T-cell (primary cell): Measurements from ENCODE around the gene IL21. TPM values are rescaled to one million over a fixed set of nuclear protein-coding genes. Genes with fewer than 3 reads are reported as not detected.
A peak's percentile ranks its signal among the peaks of the same experiment; 100 is the strongest.

Experiments used
- ATAC-seq, 4 experiments: fragments of 200-7000 bp in 3 of 4; fragments of 150-1000 bp in 1 of 4; cut with Tn5 transposase; replicated peaks in 1 of 4; 1 replicate in 3 of 4; 2 replicates in 1 of 4; pipeline ENCODE4 v1.10.0; 2021; ENCODE audit warnings: moderate library complexity in 3 of 4, mild to moderate bottlenecking in 2 of 4, moderate number of reproducible peaks in 1 of 4
- CTCF ChIA-PET, 2 donors: fragments of 300-600 bp; sonication (Branson Sonifier 250); formaldehyde crosslinking; loops; one replicate each; lab custom pipeline; 2022; ENCODE audit warnings: antibody characterized with exemption in 2 of 2; lab: Charles Lee
- POLR2A ChIA-PET, 2 donors: fragments of 300-600 bp; sonication (Branson Sonifier 250); formaldehyde crosslinking; loops; one replicate each; lab custom pipeline; 2022; ENCODE audit warnings: antibody characterized with exemption in 2 of 2; lab: Charles Lee
- DNase-seq, 35 experiments: peaks; one replicate each; pipeline versions ENCODE4 v3.0.0 to v3.0.0-alpha.2; 2013 to 2023
- H3K27ac ChIP-seq: one replicate; pipeline ENCODE4 v1.5.1; 2013; ENCODE audit warnings: low read length
- H3K27me3 ChIP-seq, 2 experiments: replicated peaks in 1 of 2; 1 replicate in 1 of 2; 2 replicates in 1 of 2; pipeline versions ENCODE4 v1.6.1 to v1.7.0; 2013; ENCODE audit warnings: low read length in 1 of 2, mixed read lengths in 1 of 2; ENCODE audit not compliant: control insufficient read depth in 2 of 2, insufficient read depth in 2 of 2; ENCODE audit errors: extremely low read depth in 1 of 2
- H3K36me3 ChIP-seq, 2 donors: 1 replicate in 1 of 2; 2 replicates in 1 of 2; pipeline versions ENCODE4 v1.6.1 to v1.7.0; 2013; ENCODE audit warnings: low read length in 1 of 2; ENCODE audit not compliant: control insufficient read depth in 2 of 2, insufficient read depth in 1 of 2; ENCODE audit errors: extremely low read depth in 1 of 2
- H3K4me1 ChIP-seq, 2 experiments: 1 replicate in 1 of 2; 2 replicates in 1 of 2; pipeline versions ENCODE4 v1.6.1 to v1.7.0; 2013; ENCODE audit warnings: low read length in 2 of 2, mixed read lengths in 1 of 2; ENCODE audit not compliant: insufficient read depth in 2 of 2, control insufficient read depth in 1 of 2; ENCODE audit errors: extremely low read depth in 1 of 2
- H3K4me3 ChIP-seq, 2 donors: 1 replicate in 1 of 2; 2 replicates in 1 of 2; pipeline versions ENCODE4 v1.5.1 to v1.7.0; 2013; ENCODE audit warnings: mild to moderate bottlenecking in 2 of 2, low read length in 1 of 2, moderate library complexity in 1 of 2; ENCODE audit not compliant: control insufficient read depth in 1 of 2; ENCODE audit errors: extremely low read depth in 1 of 2
- H3K9me3 ChIP-seq: 2 replicates; pipeline ENCODE4 v1.7.0; 2013
- H3K27ac Mint-ChIP-seq, 2 donors: one replicate each; pipeline ENCODE4 v1.8.0; 2020 to 2021; ENCODE audit warnings: mild to moderate bottlenecking in 2 of 2, mixed read lengths in 2 of 2
- H3K27me3 Mint-ChIP-seq, 2 donors: one replicate each; pipeline ENCODE4 v1.8.0; 2021 to 2022; ENCODE audit warnings: mixed read lengths in 2 of 2
- H3K36me3 Mint-ChIP-seq: one replicate; pipeline ENCODE4 v1.8.0; 2021; ENCODE audit warnings: mixed read lengths
- H3K4me1 Mint-ChIP-seq, 3 donors: one replicate each; pipeline ENCODE4 v1.8.0; 2020 to 2022; ENCODE audit warnings: mixed read lengths in 3 of 3, mild to moderate bottlenecking in 1 of 3
- H3K4me3 Mint-ChIP-seq, 3 donors: one replicate each; pipeline ENCODE4 v1.8.0; 2020 to 2022; ENCODE audit warnings: mild to moderate bottlenecking in 3 of 3, mixed read lengths in 3 of 3, moderate library complexity in 3 of 3
- H3K9me3 Mint-ChIP-seq, 3 donors: one replicate each; pipeline ENCODE4 v1.8.0; 2020 to 2022; ENCODE audit warnings: mixed read lengths in 3 of 3
- WGBS: methylation state at CpG from one replicate; pipeline ENCODE4 v1.1.5; 2013; ENCODE audit warnings: missing lambda C conversion rate; ENCODE audit not compliant: insufficient coverage; 5-methylcytosine and 5-hydroxymethylcytosine counted together
- total RNA-seq, 35 experiments: library from RNA in 6 of 35; stranded (reverse) in 6 of 35; fragments of 120-200 nt in 1 of 35; gene quantifications; one replicate each; pipeline versions ENCODE4 v1.2.1 to v1.2.4 and lab custom pipeline; 2013 to 2026

The IL21 gene
- total RNA-seq, 5 donors from 2014 or later (not counting 1 experiment from before 2014, with no cell fraction given) = 0.20 to 0.70 TPM; not detected in 3

DNA sequence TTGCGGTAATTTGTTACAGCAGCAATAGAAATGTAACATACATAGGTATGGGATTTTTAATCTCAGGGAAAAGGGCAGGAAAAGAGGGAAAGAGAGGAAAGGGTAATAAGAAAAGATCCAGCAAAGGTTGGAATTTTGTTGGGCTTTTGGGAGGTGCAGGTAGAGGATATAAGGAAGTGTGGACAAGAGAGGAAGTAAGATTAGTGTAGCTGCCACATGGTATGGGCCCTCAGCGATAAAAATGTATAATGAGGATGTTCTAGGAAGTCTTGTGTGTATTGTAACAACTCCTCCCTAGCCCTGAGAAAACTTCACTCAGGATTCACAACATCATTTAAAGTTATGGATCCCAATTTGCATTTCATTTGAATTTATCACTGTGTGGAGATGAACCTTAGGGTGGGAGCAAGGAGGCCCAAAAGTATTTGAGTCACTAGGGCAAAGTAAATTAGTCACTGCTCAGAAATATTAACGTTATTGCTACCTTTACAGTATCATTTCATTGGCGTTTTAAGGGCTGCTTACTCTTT is 2.8 kb upstream of the IL21 start:
- Mint-ChIP-seq H3K27ac (no peak overlapping the region), H3K27me3 (no peaks in the 10 kb centered on the region), H3K36me3 (no peaks in the 10 kb centered on the region), H3K4me3 (no peak overlapping the region), H3K4me1 (peaks cover 0 to 19% (median 11%) of the 10 kb centered on the region in 3 donors), H3K9me3 (no peaks in the 10 kb centered on the region)
- Histone ChIP-seq H3K36me3 (no peaks in the 10 kb centered on the region), H3K9me3 (no peaks in the 10 kb centered on the region), H3K27me3 (no peaks in the 10 kb centered on the region), H3K4me1 (no peaks in the 10 kb centered on the region), H3K4me3 (no peak overlapping the region), H3K27ac (no peak overlapping the region)
- POLR2A ChIA-PET = no interaction called here
- ATAC-seq (no peak), DNase-seq (no peak)
- 100% methylated on average over 1 of the region's 4 CpGs for WGBS
- CTCF ChIA-PET = no interaction called here

DNA sequence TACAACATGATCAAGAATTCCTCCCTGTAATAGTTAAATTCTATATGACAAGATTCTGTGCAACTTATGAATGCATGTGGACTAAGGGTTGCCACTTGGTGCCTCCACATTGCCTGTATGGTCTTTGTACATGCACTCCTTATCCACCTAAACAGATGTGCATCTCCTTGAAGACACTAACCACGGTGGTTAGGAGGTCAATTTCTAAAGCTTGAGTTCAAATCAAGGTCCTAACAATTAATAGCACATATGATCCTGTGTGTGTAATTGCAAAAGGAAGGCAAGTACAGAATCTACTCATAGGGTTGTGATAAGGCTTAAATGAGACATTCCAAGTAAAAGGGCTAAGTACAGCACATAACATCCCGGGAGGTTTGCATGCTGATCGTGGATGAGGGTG is 1.5 kb upstream of the IL21 start:
- Mint-ChIP-seq H3K27me3 (peaks cover 0 to 3% of the 10 kb centered on the region in 2 donors), H3K9me3 (no peaks in the 10 kb centered on the region), H3K4me1 (peaks cover 5 to 27% (median 18%) of the 10 kb centered on the region in 3 donors), H3K4me3 (no peak overlapping the region), H3K36me3 (no peaks in the 10 kb centered on the region), H3K27ac (no peak overlapping the region)
- H3K9me3 ChIP-seq = no peaks in the 10 kb centered on the region
- H3K4me3 ChIP-seq = no peak overlapping the region
- DNase-seq (no peak), ATAC-seq (no peak)
- peaks cover 0 to 6% of the 10 kb centered on the region in 2 experiments for H3K4me1 ChIP-seq
- ChIA-PET POLR2A (no interaction called here), CTCF (no interaction called here)
- no peaks in the 10 kb centered on the region for H3K36me3 ChIP-seq
- no peaks in the 10 kb centered on the region for H3K27me3 ChIP-seq
- no peak overlapping the region for H3K27ac ChIP-seq
- 73% methylated on average over 2 of the region's 3 CpGs for WGBS

DNA sequence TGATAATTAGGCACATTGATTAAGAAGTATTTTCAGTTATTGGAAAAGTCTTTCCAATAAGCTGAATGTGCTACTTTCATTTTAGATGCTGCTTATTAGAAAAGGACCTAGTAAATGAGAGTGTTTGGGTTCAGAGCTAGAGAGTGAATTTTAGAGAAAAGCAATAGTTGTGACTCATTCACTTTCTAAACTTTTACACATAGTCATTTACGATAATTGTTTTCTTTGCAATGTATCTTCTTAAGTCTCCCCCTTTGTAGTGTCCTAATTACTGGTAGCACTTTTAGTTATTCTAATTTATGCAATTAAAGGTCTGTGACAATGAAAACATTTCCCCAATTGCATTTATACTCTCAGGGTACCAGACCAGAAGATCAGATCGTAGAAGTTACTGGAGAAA is 1.3 kb downstream of the IL21 start:
- Histone ChIP-seq H3K27me3 (no peaks in the 10 kb centered on the region), H3K9me3 (no peaks in the 10 kb centered on the region), H3K4me1 (peaks cover 0 to 7% of the 10 kb centered on the region in 2 experiments), H3K36me3 (no peaks in the 10 kb centered on the region), H3K4me3 (no peak overlapping the region), H3K27ac (no peak overlapping the region)
- ATAC-seq (no peak), DNase-seq (no peak)
- POLR2A ChIA-PET = no interaction called here
- Mint-ChIP-seq H3K4me3 (peak overlapping the region; percentile 29 to 53 (median 40)), H3K4me1 (peaks cover 6 to 38% (median 24%) of the 10 kb centered on the region in 3 donors), H3K27me3 (peaks cover 0 to 4% of the 10 kb centered on the region in 2 donors), H3K27ac (peak overlapping the region; percentile 34 to 61), H3K36me3 (no peaks in the 10 kb centered on the region), H3K9me3 (no peaks in the 10 kb centered on the region)
- WGBS = 40% methylated on average over 1 of the region's 2 CpGs
- CTCF ChIA-PET = interaction anchor here (1.2 to 1.3 kb wide), 2 partner anchors 41 kb away, joined by 3 to 4 read pairs; no protein-coding TSS in a partner anchor

DNA sequence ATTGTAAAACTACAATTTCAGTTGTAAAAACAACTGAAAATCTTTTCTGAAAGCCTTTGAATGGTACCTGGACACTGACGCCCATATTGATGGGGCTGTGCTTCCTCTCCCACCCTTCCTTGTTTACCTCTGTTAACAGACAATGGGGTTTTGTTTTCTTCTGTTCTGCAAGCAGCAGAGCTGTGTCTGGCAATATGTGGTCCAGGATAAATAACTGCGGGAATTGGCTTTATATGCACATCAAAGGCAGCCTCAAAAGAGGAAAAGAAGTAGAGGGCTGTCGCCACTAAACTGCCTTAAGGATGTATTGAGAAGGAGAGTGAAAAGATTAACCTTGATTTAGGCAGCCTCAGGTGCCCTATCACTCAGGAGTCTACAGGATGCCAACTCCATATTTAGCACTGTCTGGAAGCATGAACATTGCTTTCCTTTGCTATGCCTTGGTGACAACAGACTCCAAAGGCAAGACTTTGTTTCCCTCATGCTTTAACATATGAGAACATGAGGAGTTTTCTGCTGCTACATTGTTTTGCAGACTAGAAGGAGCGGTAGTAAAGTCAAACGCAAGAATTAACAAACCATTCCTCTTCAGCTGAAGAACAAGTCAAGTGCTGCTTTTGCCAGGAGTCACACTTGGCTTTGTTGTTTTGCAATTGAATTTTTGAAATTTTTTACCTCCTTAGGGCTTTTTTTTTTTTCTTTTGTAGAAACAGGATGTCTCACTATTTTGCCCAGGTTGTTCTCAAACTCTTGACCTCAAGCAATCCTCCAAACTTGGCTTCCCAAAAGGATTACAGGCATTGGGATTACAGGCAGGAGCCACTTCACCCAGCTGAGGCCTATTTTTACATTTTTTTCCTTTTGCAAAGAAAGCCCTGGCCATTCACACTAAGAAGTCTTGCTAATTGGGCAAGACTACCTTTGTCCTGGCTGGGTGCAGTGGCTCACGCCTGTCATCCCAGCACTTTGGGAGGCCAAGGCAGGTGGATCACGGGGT is 3.0 kb downstream of the IL21 start:
- H3K36me3 ChIP-seq = no peaks in the 10 kb centered on the region
- Mint-ChIP-seq H3K36me3 (no peaks in the 10 kb centered on the region), H3K9me3 (no peaks in the 10 kb centered on the region), H3K4me3 (peak overlapping the region in 1 of 3 donors; percentile 10), H3K27ac (peak overlapping the region; percentile 62 to 68), H3K27me3 (peaks cover 0 to 4% of the 10 kb centered on the region in 2 donors), H3K4me1 (peaks cover 6 to 38% (median 24%) of the 10 kb centered on the region in 3 donors)
- peak overlapping the region; percentile 3 for H3K27ac ChIP-seq
- no peaks in the 10 kb centered on the region for H3K9me3 ChIP-seq
- no peak overlapping the region for H3K4me3 ChIP-seq
- H3K27me3 ChIP-seq = no peaks in the 10 kb centered on the region
- no peak for DNase-seq
- POLR2A ChIA-PET = no interaction called here
- CTCF ChIA-PET = interaction anchor here in 1 of 2 donors (0.7 kb wide), 1 partner anchor 15 kb away, joined by 3 read pairs; no protein-coding TSS in a partner anchor
- ATAC-seq = no peak
- peaks cover 0 to 7% of the 10 kb centered on the region in 2 experiments for H3K4me1 ChIP-seq
- WGBS = 75% methylated on average over 1 of the region's 7 CpGs

DNA sequence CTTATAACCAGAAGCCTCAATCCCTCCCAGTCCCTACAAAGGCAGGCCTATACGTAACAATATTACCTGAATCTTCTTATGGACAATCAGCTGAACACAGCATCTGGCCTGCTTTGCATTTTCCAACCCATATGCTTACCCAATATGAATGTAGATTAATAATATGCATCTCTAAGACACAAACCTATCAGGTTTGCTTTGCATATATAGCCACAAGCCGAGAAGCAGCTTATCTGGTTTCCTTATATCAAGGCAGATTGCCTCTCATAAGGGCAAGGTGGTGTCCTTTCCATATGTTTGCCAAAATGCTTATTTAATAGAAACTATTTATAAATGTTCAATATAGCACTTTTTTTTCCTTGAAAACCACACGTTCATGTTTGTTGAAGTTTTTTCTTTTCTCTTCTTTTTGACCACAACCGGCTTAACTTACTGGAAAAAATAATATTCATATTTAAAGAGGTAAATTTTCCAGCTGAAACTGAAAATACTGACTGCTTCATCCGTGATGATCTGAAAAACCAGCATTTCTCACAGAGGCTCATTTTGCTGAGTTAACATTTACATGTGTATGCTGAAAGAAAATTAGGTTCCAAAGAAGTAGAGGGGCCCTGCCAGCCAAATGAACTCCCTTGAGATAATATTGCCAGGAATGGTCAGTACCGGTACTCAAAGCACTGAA is 3.8 kb downstream of the IL21 start:
- Mint-ChIP-seq H3K4me1 (peaks cover 6 to 38% (median 24%) of the 10 kb centered on the region in 3 donors), H3K4me3 (peak overlapping the region in 1 of 3 donors; percentile 10), H3K27me3 (peaks cover 0 to 4% of the 10 kb centered on the region in 2 donors), H3K9me3 (no peaks in the 10 kb centered on the region), H3K36me3 (no peaks in the 10 kb centered on the region), H3K27ac (peak overlapping the region; percentile 62 to 68)
- no peaks in the 10 kb centered on the region for H3K27me3 ChIP-seq
- peaks cover 0 to 7% of the 10 kb centered on the region in 2 experiments for H3K4me1 ChIP-seq
- H3K36me3 ChIP-seq = no peaks in the 10 kb centered on the region
- H3K27ac ChIP-seq = peak overlapping the region; percentile 3
- ChIA-PET CTCF (no interaction called here), POLR2A (no interaction called here)
- no peaks in the 10 kb centered on the region for H3K9me3 ChIP-seq
- no peak overlapping the region for H3K4me3 ChIP-seq
- 40% methylated on average over 1 of the region's 6 CpGs for WGBS
- no peak for DNase-seq
- ATAC-seq = no peak

DNA sequence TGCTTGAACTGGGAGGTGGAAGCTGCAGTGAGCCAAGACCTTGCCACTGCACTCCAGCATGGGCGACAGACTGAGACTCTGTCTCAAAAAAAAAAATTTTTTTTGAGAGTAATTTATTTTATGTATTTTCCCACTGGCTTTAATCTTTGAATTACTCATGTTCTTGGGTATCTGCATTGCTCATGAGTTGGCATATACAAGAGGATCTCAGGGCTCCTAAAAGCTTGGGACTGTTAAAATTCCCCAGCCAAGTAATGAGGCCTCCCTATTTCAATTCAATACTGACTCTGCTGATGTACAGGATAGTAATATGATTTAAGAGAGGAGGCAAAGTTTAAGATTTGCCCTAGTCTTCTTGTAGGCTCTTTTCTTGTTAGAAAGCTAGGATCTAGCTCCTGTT is 6.2 kb downstream of the IL21 start:
- no peak overlapping the region for H3K27ac ChIP-seq
- Mint-ChIP-seq H3K9me3 (no peaks in the 10 kb centered on the region), H3K4me3 (no peak overlapping the region), H3K27ac (no peak overlapping the region), H3K36me3 (no peaks in the 10 kb centered on the region), H3K27me3 (peaks cover 0 to 4% of the 10 kb centered on the region in 2 donors), H3K4me1 (peaks cover 6 to 28% (median 20%) of the 10 kb centered on the region in 3 donors)
- no peaks in the 10 kb centered on the region for H3K9me3 ChIP-seq
- no CpG with 5 or more reads among the region's 1 CpG for WGBS
- H3K4me3 ChIP-seq = no peak overlapping the region
- no peaks in the 10 kb centered on the region for H3K27me3 ChIP-seq
- ChIA-PET CTCF (interaction anchor here (0.6 kb wide), 2 partner anchors 10 to 36 kb away, joined by 3 to 5 read pairs; no protein-coding TSS in a partner anchor), POLR2A (interaction anchor here in 1 of 2 donors (0.5 kb wide), 1 partner anchor 111 kb away, joined by 6 read pairs; no protein-coding TSS in a partner anchor)
- no peaks in the 10 kb centered on the region for H3K36me3 ChIP-seq
- H3K4me1 ChIP-seq = peaks cover 0 to 7% of the 10 kb centered on the region in 2 experiments
- ATAC-seq = no peak
- DNase-seq = no peak
